Measurements from ENCODE around the gene CHPF2. TPM values are rescaled to one million over a fixed set of nuclear protein-coding genes. Genes with fewer than 3 reads are reported as not detected.

The CHPF2 gene
- total RNA-seq, 4 donors from 2014 or later: 18.0 to 38.1 (median 25.7) TPM

DNA sequence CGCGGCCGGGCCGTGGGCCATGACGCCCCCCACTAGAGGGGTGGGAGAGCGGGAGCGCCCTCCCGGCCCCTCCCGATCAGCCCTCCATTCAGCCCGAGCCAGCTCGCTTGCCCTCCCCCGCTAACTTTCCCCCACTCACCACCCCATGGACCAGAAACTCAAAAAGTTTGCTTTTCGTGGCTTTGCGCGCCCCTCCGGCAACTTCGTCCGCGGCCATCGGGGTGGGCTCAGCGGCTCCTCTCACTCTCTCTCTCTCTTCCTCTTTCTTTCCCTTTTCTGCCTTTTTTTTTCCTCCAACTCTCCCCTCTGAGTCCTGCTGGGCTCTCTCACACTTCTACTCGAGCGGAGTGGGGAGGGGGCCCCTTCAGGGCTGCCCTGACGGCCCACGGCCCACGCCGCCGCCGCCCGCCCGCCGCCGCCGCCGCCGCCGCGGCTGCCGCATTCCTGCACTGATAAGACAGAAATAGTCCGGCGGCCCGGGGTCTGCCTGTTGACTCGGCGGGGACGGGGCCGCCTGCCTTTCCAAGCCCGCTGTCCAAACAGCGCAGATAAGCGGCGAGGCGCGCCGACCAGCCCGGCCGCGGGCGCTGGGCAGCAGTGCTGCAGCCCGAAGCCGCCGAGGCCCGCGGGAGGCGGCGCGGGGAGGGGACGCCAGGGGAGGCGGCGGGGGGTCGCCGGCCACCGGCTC is 16.2 kb downstream of the CHPF2 start, which contains the start of gene SMARCD3:
Gene SMARCD3 (minus strand): TSS at position 349 of the 688 bp plus-strand sequence. CDS start 132 bp downstream, at position 217.
- H3K4me3 ChIP-seq: peak within 1 kb of the TSS; percentile 37 to 75
- H3K27me3 ChIP-seq: peaks cover 12% of the 10 kb centered on the region
- no peaks in the 10 kb centered on the region for H3K36me3 ChIP-seq
- 0% methylated on average over 7 to 8 of the region's 71 CpGs for WGBS, 2 donors (ENCODE audit: low coverage in 1 of 2)
- peak; percentile 40 for ATAC-seq
- H3K4me1 ChIP-seq: peaks cover 0 to 93% (median 60%) of the 10 kb centered on the region in 3 donors
- TF ChIP-seq POLR2AphosphoS5 (IDR thresholded peaks at IDR 0.05): no peak
- H3K27ac ChIP-seq: peak within 1 kb of the TSS; percentile 55 to 96 (median 94)
- H3K9me3 ChIP-seq: no peaks in the 10 kb centered on the region

DNA sequence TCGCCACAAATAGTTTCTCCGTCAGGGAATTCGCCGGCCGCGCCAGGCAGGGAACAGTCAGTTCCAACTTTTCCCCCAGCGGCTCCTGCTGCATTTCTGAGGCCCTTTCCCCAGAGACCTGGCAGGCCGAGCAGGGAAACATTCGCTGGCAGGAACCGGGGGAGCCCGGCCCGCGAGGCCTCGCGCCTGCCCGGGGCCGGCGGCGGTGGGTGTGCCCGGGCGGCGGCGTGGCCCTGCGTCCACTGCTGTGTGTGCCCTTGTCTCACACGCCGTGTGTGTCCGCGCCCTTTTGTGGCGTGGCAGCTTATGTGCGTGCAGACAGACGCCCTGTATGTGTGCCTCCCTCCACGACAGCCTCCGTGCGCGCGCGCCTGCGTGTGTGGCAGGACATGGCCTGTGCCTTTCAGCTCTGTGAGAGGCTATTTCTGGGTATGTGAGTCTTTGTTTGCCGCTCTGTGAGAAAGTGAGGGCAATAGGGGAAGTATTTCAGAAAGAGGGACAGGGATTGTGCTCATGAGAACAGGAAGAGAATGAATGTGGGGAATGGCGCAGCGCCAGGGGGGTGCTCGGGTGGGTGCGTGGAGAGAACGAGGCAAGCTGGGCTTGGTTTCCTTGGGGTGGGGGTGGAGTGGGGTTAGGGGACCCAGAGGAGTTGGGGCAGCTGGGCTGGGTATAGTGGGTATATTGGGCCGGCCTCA is 16.9 kb downstream of the CHPF2 start:
- Histone ChIP-seq H3K9me3 (no peaks in the 10 kb centered on the region), H3K27ac (peak overlapping the region; percentile 55 to 96 (median 94)), H3K4me3 (peak overlapping the region; percentile 37 to 75), H3K4me1 (peaks cover 0 to 87% (median 60%) of the 10 kb centered on the region in 3 donors), H3K36me3 (no peaks in the 10 kb centered on the region), H3K27me3 (peaks cover 12% of the 10 kb centered on the region)
- peak; percentile 19 for ATAC-seq
- TF ChIP-seq EP300 (IDR thresholded peaks at IDR 0.05): no peak
- TF ChIP-seq POLR2A (IDR thresholded peaks at IDR 0.05): peak; percentile 13 to 20
- peak; percentile 28 for TF ChIP-seq POLR2AphosphoS5 (IDR thresholded peaks at IDR 0.05)
- TF ChIP-seq CTCF (IDR thresholded peaks at IDR 0.05): no peak
- WGBS, 2 donors (ENCODE audit: low coverage in 1 of 2): 10 to 57% methylated on average over 1 to 7 of the region's 45 CpGs

DNA sequence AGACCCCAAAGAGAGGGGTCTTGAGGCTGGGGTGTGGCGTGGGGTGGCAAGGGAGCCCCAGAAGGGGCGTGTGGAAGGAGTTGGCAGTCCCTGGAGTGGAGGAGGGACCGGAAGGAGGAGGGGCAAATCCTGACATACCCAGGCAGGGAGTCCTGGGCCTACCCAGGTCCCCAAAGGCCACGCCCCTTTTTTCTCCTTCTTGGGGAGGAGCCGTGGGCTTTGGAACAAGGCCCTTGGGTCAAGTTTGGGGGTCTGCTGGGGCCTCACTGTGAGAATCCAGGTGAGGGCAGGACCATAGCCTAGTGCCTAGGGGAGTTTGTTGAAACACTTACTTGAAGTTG is 17.4 kb downstream of the CHPF2 start:
- H3K27me3 ChIP-seq: peaks cover 11% of the 10 kb centered on the region
- H3K4me1 ChIP-seq: peaks cover 0 to 82% (median 59%) of the 10 kb centered on the region in 3 donors
- no peaks in the 10 kb centered on the region for H3K9me3 ChIP-seq
- 10 to 18% methylated on average over 2 to 4 of the region's 5 CpGs for WGBS, 2 donors (ENCODE audit: low coverage in 1 of 2)
- H3K27ac ChIP-seq: peak overlapping the region; percentile 55 to 96 (median 94)
- ATAC-seq: peak; percentile 20
- no peaks in the 10 kb centered on the region for H3K36me3 ChIP-seq
- TF ChIP-seq EP300 (IDR thresholded peaks at IDR 0.05) (no peak), POLR2AphosphoS5 (IDR thresholded peaks at IDR 0.05) (no peak), CTCF (IDR thresholded peaks at IDR 0.05) (no peak), POLR2A (IDR thresholded peaks at IDR 0.05) (no peak)
- H3K4me3 ChIP-seq: peak overlapping the region in 1 of 2 donors; percentile 75

DNA sequence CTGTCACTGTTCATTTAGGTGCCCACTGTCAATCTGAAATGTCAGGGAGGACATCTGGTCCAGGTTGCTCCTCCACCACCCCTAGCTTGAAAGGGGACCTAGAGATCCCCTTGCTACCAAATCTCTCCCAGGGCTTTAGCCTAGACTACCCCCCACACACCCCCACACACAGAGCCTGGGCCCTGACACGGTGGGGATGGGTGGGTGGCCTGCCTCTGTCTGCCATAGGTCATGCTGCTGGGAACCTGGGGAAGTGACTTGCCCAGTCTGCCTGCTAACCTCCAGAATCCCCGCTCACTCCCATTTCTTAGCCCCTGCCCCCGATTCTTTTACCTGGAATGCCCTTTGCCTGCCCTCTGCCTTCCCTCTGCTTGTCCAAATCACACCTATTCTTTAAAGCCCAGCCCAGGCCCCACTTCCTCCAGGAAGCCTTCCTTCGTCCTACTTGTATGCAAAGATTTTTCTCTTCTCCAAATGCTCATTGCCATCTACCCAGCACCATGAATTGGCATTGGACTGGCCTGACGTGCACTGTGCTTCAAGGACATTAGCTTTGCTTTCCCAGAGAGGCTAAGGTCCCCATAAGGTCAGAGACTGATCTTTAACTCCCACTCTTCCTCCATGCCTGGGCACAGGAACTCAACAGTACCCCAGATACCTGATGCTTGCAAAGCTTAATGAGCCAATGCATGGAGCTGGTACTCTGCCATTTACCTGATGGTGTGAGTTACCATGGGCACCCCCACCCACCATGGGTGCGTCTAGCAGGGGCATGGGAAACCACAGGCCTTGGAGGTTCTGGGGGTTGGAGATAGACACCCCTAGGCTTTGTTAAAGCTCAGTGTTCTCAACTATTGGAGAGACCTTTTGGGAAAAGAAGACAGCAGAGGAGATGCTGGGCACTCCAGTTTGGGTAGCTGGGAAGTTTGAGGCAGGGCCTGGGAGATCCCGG is 18.2 kb downstream of the CHPF2 start:
- Histone ChIP-seq H3K4me1 (peaks cover 0 to 74% (median 52%) of the 10 kb centered on the region in 3 donors), H3K27ac (peak overlapping the region; percentile 75 to 96 (median 94)), H3K36me3 (no peaks in the 10 kb centered on the region), H3K9me3 (no peaks in the 10 kb centered on the region), H3K4me3 (peak overlapping the region in 1 of 2 donors; percentile 75), H3K27me3 (peaks cover 3% of the 10 kb centered on the region)
- TF ChIP-seq POLR2AphosphoS5 (IDR thresholded peaks at IDR 0.05): no peak
- no peak for TF ChIP-seq POLR2A (IDR thresholded peaks at IDR 0.05)
- no peak for TF ChIP-seq CTCF (IDR thresholded peaks at IDR 0.05)
- no peak for TF ChIP-seq EP300 (IDR thresholded peaks at IDR 0.05)
- WGBS, 2 donors (ENCODE audit: low coverage in 1 of 2): 30 to 63% methylated on average over 1 to 5 of the region's 7 CpGs
- ATAC-seq: no peak

GRCh38 chr7:151251328-151251688 is 19.0 kb downstream of the CHPF2 start:
- ATAC-seq: no peak
- Histone ChIP-seq H3K9me3 (no peaks in the 10 kb centered on the region), H3K4me1 (peaks cover 0 to 66% (median 44%) of the 10 kb centered on the region in 3 donors), H3K27ac (peak overlapping the region; percentile 75 to 96 (median 94)), H3K4me3 (peak overlapping the region; percentile 34 to 69), H3K36me3 (no peaks in the 10 kb centered on the region), H3K27me3 (no peaks in the 10 kb centered on the region)
- TF ChIP-seq EP300 (IDR thresholded peaks at IDR 0.05) (no peak), POLR2AphosphoS5 (IDR thresholded peaks at IDR 0.05) (no peak), POLR2A (IDR thresholded peaks at IDR 0.05) (no peak), CTCF (IDR thresholded peaks at IDR 0.05) (no peak)
- no CpG with 5 or more reads among the region's 19 CpGs for WGBS, 2 donors (ENCODE audit: low coverage in 1 of 2)
